ENCODE data around the gene ABCB11. TPM values are rescaled to one million over a fixed set of nuclear protein-coding genes. Genes with fewer than 3 reads are reported as not detected.

Gene ABCB11
- total and polyA plus RNA-seq, 10 of the 15 experiments (the other 5 are each of a cell fraction or from before 2014, with no cell fraction given) = not detected

GRCh38 chr2:168992591-168993349 lies 38.4 kb downstream of the ABCB11 start (continued):
- no peak for TF ChIP-seq ATF2 (IDR thresholded peaks at IDR 0.05; ENCODE audit: low read length)
- TF ChIP-seq NKRF (conservative IDR thresholded peaks at IDR 0.05) = no peak
- TF ChIP-seq MLLT1 (IDR thresholded peaks at IDR 0.05) = no peak
- TF ChIP-seq SUZ12 (IDR thresholded peaks at IDR 0.05; ENCODE audit: unreplicated experiment) = no peak
- TF ChIP-seq BCL11A (IDR thresholded peaks at IDR 0.05; ENCODE audit: low read depth, low read length) = no peak
- TF ChIP-seq CHD2 (IDR thresholded peaks at IDR 0.05; ENCODE audit: borderline replicate concordance, low read depth, low read length) = no peak
- no peak for TF ChIP-seq RB1 (IDR thresholded peaks at IDR 0.05; ENCODE audit: borderline replicate concordance)
- TF ChIP-seq TCF7 (IDR thresholded peaks at IDR 0.05; ENCODE audit: borderline replicate concordance) = no peak
- TF ChIP-seq CTCF (IDR thresholded peaks at IDR 0.05 in 2 of 3, conservative IDR thresholded peaks at IDR 0.05 in 1 of 3; ENCODE audit: control insufficient read depth in 2 of 3, extremely low read depth in 1 of 3, insufficient read depth in 1 of 3, low read depth in 3 of 3, low read length in 3 of 3) = no peak

Data from GM12878 (cell line).